WTC11 (cell line): Measurements from ENCODE around the gene AP4M1.

Experiments
- CREB1 ChIP-seq: sonication (generic); formaldehyde crosslinking; IDR thresholded peaks from 2 replicates; pipeline ENCODE4 v1.8.0; 2023; ENCODE audit warnings: mild to moderate bottlenecking, missing genetic modification reagents
- FOXJ3 ChIP-seq: sonication (generic); formaldehyde crosslinking; IDR thresholded peaks from 2 replicates; pipeline ENCODE4 v1.9.0; 2021; ENCODE audit warnings: missing genetic modification reagents, mild to moderate bottlenecking, borderline replicate concordance
- GABPB1 ChIP-seq: sonication (generic); formaldehyde crosslinking; IDR thresholded peaks from 2 replicates; pipeline ENCODE4 v1.8.1; 2023; ENCODE audit warnings: mild to moderate bottlenecking, missing genetic modification reagents
- MYBL2 ChIP-seq: sonication (generic); formaldehyde crosslinking; IDR thresholded peaks from 2 replicates; pipeline ENCODE4 v1.8.1; 2023; ENCODE audit warnings: mild to moderate bottlenecking, moderate library complexity, missing genetic modification reagents
- NFYB ChIP-seq: sonication (generic); formaldehyde crosslinking; conservative IDR thresholded peaks from 2 replicates; pipeline ENCODE4 v1.8.0; 2022; ENCODE audit warnings: low read depth, missing genetic modification reagents
- PRRX2 ChIP-seq: fragments of 250-450 bp; sonication (Bioruptor Pico); IDR thresholded peaks from 2 replicates; pipeline ENCODE4 v1.8.0; 2021; ENCODE audit warnings: mild to moderate bottlenecking
- TCF7 ChIP-seq: sonication (generic); formaldehyde crosslinking; IDR thresholded peaks from 2 replicates; pipeline ENCODE4 v1.8.0; 2022; ENCODE audit warnings: mild to moderate bottlenecking, low read depth, missing genetic modification reagents, moderate library complexity
- ZBTB21 ChIP-seq: sonication (generic); formaldehyde crosslinking; IDR thresholded peaks from 2 replicates; pipeline ENCODE4 v1.8.1; 2023; ENCODE audit warnings: mild to moderate bottlenecking, missing genetic modification reagents, borderline replicate concordance
- TF ChIP-seq, protein P1 (sequence below): fragments of 200-600 bp; IDR thresholded peaks from 2 replicates; pipeline ENCODE4 v1.8.0; 2022; ENCODE audit warnings: antibody characterized with exemption
- TF ChIP-seq, protein P2 (sequence below): sonication (generic); formaldehyde crosslinking; IDR thresholded peaks from 2 replicates; pipeline ENCODE4 v1.8.0; 2022; ENCODE audit warnings: mild to moderate bottlenecking, missing genetic modification reagents
- TF ChIP-seq, protein P3 (sequence below): sonication (generic); formaldehyde crosslinking; IDR thresholded peaks from 2 replicates; pipeline ENCODE4 v1.8.1; 2023; ENCODE audit warnings: mild to moderate bottlenecking, missing genetic modification reagents, moderate library complexity

DNA sequence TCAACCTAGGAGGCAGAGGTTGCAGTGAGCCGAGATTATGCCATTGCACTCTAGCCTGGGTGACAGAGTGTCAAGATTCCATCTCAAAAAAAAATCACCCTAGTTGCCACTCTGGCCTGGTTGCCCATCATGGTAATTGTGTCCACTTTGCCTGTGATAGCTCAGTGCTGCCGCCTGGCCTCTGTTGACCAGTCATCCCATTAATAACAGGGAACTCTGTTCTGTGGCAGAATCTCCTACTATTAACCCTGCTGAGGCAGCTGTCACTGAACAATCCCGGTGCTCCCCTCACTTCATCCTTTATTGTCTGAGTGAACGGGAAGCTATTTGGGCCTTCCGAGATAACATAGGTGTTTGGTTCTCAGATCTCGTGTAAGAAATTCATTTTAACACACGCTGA, 34.5 kb upstream of the AP4M1 start:
- TF ChIP-seq GABPB1 (CRISPR knock-in tag): no peak
- TF ChIP-seq, protein P1, sequence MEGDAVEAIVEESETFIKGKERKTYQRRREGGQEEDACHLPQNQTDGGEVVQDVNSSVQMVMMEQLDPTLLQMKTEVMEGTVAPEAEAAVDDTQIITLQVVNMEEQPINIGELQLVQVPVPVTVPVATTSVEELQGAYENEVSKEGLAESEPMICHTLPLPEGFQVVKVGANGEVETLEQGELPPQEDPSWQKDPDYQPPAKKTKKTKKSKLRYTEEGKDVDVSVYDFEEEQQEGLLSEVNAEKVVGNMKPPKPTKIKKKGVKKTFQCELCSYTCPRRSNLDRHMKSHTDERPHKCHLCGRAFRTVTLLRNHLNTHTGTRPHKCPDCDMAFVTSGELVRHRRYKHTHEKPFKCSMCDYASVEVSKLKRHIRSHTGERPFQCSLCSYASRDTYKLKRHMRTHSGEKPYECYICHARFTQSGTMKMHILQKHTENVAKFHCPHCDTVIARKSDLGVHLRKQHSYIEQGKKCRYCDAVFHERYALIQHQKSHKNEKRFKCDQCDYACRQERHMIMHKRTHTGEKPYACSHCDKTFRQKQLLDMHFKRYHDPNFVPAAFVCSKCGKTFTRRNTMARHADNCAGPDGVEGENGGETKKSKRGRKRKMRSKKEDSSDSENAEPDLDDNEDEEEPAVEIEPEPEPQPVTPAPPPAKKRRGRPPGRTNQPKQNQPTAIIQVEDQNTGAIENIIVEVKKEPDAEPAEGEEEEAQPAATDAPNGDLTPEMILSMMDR: no peak
- no peak for TF ChIP-seq CREB1 (CRISPR knock-in tag)
- no peak for TF ChIP-seq ZBTB21
- TF ChIP-seq, protein P2, sequence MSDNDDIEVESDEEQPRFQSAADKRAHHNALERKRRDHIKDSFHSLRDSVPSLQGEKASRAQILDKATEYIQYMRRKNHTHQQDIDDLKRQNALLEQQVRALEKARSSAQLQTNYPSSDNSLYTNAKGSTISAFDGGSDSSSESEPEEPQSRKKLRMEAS (CRISPR knock-in tag): no peak
- TF ChIP-seq, protein P3, sequence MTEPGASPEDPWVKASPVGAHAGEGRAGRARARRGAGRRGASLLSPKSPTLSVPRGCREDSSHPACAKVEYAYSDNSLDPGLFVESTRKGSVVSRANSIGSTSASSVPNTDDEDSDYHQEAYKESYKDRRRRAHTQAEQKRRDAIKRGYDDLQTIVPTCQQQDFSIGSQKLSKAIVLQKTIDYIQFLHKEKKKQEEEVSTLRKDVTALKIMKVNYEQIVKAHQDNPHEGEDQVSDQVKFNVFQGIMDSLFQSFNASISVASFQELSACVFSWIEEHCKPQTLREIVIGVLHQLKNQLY: no peak
- no peak for TF ChIP-seq MYBL2
- TF ChIP-seq PRRX2: no peak
- no peak for TF ChIP-seq TCF7 (CRISPR knock-in tag)
- TF ChIP-seq FOXJ3 (CRISPR knock-in tag): no peak
- no peak for TF ChIP-seq NFYB (CRISPR knock-in tag)
